Upper lobe of right lung (tissue), 1 donor: Measurements from ENCODE around the gene OR51S1. TPM values are rescaled to one million over a fixed set of nuclear protein-coding genes. Genes with fewer than 3 reads are reported as not detected.
"Not testable (repeated sequence)": the region's sequence is repeated elsewhere in the genome, so short reads cannot be mapped to it uniquely, and the experiment has no call there.

ENCODE experiments used
- ATAC-seq: fragments of 200-7000 bp; cut with Tn5 transposase; one replicate; pipeline ENCODE4 v1.9.1; 2020; ENCODE audit warnings: mild to moderate bottlenecking, moderate library complexity
- DNase-seq: peaks from one replicate; pipeline ENCODE4 v3.0.0-alpha.2; 2020
- H3K27ac ChIP-seq: fragments of 200-600 bp; one replicate; pipeline ENCODE4 v1.8.0; 2022
- H3K27me3 ChIP-seq: fragments of 200-600 bp; one replicate; pipeline ENCODE4 v1.8.0; 2022; ENCODE audit warnings: mild to moderate bottlenecking
- H3K36me3 ChIP-seq: fragments of 200-600 bp; one replicate; pipeline ENCODE4 v1.8.0; 2022
- H3K4me1 ChIP-seq: fragments of 200-600 bp; one replicate; pipeline ENCODE4 v1.8.0; 2022
- H3K4me3 ChIP-seq: fragments of 200-600 bp; one replicate; pipeline ENCODE4 v1.8.0; 2022; ENCODE audit warnings: mild to moderate bottlenecking
- H3K9me3 ChIP-seq: fragments of 200-600 bp; one replicate; pipeline ENCODE4 v1.8.0; 2022
- intact Hi-C: fragments of 100-400 bp; cut with DNase I; formaldehyde crosslinking; loops from one replicate; pipeline ENCODE4 v1.11.0; 2022
- total RNA-seq: library from RNA; stranded (reverse); fragmentation: NEBNext Ultra II Directional; extraction: Animal tissue kit (Norgen Biotek cat#: 25700); gene quantifications from one replicate; pipeline ENCODE4 v1.2.1, GENCODE V29; 2021
- TF ChIP-seq, protein P1 (sequence below): fragments of 200-600 bp; IDR thresholded peaks from one replicate; pipeline ENCODE4 v1.8.0; 2022; ENCODE audit warnings: antibody characterized with exemption
- donor health status: DM: no; HTN: yes; CAD: no; lungs with severe emphysema.

OR51S1 gene
- total RNA-seq, 1 donor from 2014 or later: not detected

DNA sequence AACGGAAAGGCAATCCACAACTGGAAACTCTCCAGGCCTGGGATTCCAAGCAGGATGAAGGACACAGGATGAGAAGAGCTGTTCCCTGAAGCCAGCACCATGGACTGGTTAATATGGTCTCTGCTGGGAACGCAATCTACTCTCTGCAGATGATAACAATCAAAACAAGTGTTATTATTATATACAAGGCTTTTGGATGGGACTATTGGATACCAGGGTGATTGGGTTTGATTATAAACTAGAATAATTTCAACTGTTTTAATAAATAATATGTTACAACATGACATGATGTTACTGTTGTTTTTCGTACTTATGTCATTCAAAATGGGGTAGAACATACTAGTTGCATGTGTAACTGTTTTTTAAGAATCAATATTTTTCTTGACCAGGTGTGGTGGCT lies 44.7 kb downstream of the OR51S1 start, which contains the start of gene OR52R1:
Gene OR52R1 (minus strand): TSS at position 101 of the 400 bp plus-strand sequence. CDS start 0 bp downstream, at position 101.
- Histone ChIP-seq H3K27me3 (no peaks in the 10 kb centered on the region), H3K27ac (no peak within 1 kb of the TSS), H3K4me3 (no peak within 1 kb of the TSS), H3K9me3 (no peaks in the 10 kb centered on the region), H3K4me1 (no peaks in the 10 kb centered on the region), H3K36me3 (no peaks in the 10 kb centered on the region)
- ATAC-seq: no peak
- no peak for DNase-seq
- TF ChIP-seq, protein P1, sequence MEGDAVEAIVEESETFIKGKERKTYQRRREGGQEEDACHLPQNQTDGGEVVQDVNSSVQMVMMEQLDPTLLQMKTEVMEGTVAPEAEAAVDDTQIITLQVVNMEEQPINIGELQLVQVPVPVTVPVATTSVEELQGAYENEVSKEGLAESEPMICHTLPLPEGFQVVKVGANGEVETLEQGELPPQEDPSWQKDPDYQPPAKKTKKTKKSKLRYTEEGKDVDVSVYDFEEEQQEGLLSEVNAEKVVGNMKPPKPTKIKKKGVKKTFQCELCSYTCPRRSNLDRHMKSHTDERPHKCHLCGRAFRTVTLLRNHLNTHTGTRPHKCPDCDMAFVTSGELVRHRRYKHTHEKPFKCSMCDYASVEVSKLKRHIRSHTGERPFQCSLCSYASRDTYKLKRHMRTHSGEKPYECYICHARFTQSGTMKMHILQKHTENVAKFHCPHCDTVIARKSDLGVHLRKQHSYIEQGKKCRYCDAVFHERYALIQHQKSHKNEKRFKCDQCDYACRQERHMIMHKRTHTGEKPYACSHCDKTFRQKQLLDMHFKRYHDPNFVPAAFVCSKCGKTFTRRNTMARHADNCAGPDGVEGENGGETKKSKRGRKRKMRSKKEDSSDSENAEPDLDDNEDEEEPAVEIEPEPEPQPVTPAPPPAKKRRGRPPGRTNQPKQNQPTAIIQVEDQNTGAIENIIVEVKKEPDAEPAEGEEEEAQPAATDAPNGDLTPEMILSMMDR: no peak
- intact Hi-C loops: no loop called here

DNA sequence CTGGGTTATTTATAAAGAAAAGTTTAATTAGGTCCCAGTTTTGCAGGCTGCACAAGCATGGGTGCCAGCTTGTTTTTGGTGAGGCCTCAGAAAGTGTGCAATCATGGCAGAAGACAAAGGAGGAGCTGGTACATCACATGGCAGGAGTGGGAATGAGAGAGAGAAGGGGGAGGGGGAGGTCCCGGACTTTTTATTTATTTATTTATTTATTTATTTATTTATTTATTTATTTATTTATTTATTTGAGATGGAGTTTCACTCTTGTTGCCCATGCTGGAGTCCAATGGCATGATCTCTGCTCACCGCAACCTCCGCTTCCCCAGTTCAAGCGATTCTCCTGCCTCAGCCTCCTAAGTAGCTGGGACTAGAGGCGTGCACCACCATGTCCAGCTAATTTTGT lies 47.7 kb downstream of the OR51S1 start:
- DNase-seq, intact Hi-C loops, H3K9me3 ChIP-seq, H3K27me3 ChIP-seq, H3K27ac ChIP-seq, H3K36me3 ChIP-seq, H3K4me3 ChIP-seq, ATAC-seq, H3K4me1 ChIP-seq: not testable (repeated sequence)

DNA sequence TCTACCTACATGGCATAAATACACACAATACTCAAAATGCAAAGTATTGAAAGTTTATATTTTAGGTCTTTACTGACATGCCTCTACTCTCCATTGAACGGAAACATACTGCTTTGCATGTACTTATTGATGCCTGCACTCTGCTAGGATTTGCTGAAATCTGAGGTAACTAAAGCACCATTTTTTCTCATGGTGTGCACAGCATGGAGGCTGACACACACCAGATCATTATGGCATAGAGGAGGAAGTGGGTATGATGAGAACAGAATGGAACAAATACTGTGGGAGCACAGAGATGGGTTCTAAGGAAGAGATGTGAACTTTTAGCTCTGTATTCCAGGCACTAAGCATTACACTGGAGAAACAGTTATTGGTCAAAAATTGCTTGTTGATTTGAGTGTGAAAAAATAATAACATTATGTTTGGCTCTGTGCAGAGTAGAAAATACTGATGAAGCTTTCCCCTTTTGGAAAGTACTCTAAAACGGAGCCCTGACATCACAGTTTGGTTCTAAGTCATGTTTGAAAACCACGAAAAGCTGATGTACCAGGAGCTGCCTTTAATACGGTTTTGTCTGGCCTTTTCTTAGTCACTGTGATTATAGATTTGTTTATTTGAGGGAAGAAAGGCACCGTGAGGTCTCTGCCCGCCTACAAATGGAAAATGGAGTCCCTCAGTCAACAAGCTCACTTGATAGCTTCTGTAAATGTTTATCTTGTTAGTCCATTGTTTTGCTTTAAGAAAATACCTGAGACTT lies 50.4 kb downstream of the OR51S1 start:
- Histone ChIP-seq H3K9me3 (no peaks in the 10 kb centered on the region), H3K4me1 (no peaks in the 10 kb centered on the region), H3K36me3 (no peaks in the 10 kb centered on the region), H3K4me3 (no peak overlapping the region), H3K27ac (no peak overlapping the region), H3K27me3 (no peaks in the 10 kb centered on the region)
- ATAC-seq: no peak
- TF ChIP-seq, protein P1: no peak
- DNase-seq: no peak
- intact Hi-C loops: no loop called here

Other genes with a start within 250 kb of the OR51S1 start
- 12.4 TPM for gene TRIM68, start 241.0 kb downstream of the OR51S1 start, total RNA-seq
- gene OR51D1, start 211.7 kb downstream of the OR51S1 start, total RNA-seq: not detected
- gene OR51E1, start 205.2 kb downstream of the OR51S1 start, total RNA-seq: not detected
- not detected for gene OR51E2, start 151.4 kb downstream of the OR51S1 start, total RNA-seq
- gene MMP26, start 144.4 kb downstream of the OR51S1 start, total RNA-seq: not detected
- not detected for gene OR51F1, start 79.3 kb downstream of the OR51S1 start, total RNA-seq
- not detected for gene OR52R1, start 44.8 kb downstream of the OR51S1 start, total RNA-seq
- gene OR51F2, start 27.9 kb downstream of the OR51S1 start, total RNA-seq: not detected
- gene OR51T1, start 32.7 kb upstream of the OR51S1 start, total RNA-seq: not detected
- not detected for gene OR51A7, start 54.6 kb upstream of the OR51S1 start, total RNA-seq
- gene OR51G2, start 70.1 kb upstream of the OR51S1 start, total RNA-seq: not detected
- gene OR51G1, start 75.1 kb upstream of the OR51S1 start, total RNA-seq: not detected
- not detected for gene OR51A4, start 98.4 kb upstream of the OR51S1 start, total RNA-seq
- gene OR51A2, start 106.5 kb upstream of the OR51S1 start, total RNA-seq: not detected
- not detected for gene OR51L1, start 145.6 kb upstream of the OR51S1 start, total RNA-seq
- not detected for gene OR52J3, start 197.3 kb upstream of the OR51S1 start, total RNA-seq
- not detected for gene OR52E2, start 210.4 kb upstream of the OR51S1 start, total RNA-seq
- not detected for gene OR52E1, start 220.4 kb upstream of the OR51S1 start, total RNA-seq